K562 (cell line): Measurements from ENCODE around the gene C7. TPM values are rescaled to one million over a fixed set of nuclear protein-coding genes. Genes with fewer than 3 reads are reported as not detected.
"Not testable (repeated sequence)": the region's sequence is repeated elsewhere in the genome, so short reads cannot be mapped to it uniquely, and the experiment has no call there.

Source experiments
- ATAC-seq: fragments of 200-7000 bp; cut with Tn5 transposase; 3 replicates; pipeline ENCODE4 v1.9.1; 2020; ENCODE audit warnings: moderate library complexity
- BruUV-seq: library from RNA; stranded (reverse); fragments of 400-500 nt; replicated peaks from 2 replicates; lab custom pipeline; 2021; lab: Mats Ljungman, UMichigan
- CTCF ChIA-PET: fragments of 300-600 bp; formaldehyde crosslinking; extraction: SDS; loops from one replicate; lab custom pipeline; 2021; ENCODE audit warnings: low intra/inter-chr PET ratio; lab: Yijun Ruan, JAX
- POLR2A ChIA-PET: fragments of 300-600, 350-650 bp; sonication (Branson Sonifier 250); formaldehyde crosslinking; extraction: SDS; loops from one replicate; lab custom pipeline; 2021; ENCODE audit warnings: antibody characterized with exemption, inconsistent platforms; lab: Yijun Ruan, JAX
- DNase-seq, 4 experiments: peaks; one replicate each; pipeline versions ENCODE4 v3.0.0 to v3.0.0-alpha.2; 2011 to 2018; ENCODE audit warnings: low spot score in 3 of 4, mixed read lengths in 3 of 4; ENCODE audit errors: extremely low read depth in 1 of 4
- FAIRE-seq: peaks from 2 replicates; lab custom pipeline; 2011; peaks lifted over from hg19 to GRCh38; lab: Jason Lieb, UNC
- H2AFZ ChIP-seq: 2 replicates; pipeline ENCODE4 v1.6.0; 2011; ENCODE audit warnings: low read depth, low read length, control low read depth, inconsistent platforms
- H3K27ac ChIP-seq: fragments of 200-600 bp; 3 replicates; pipeline ENCODE4 v1.8.0; 2011; ENCODE audit warnings: low read depth, mild to moderate bottlenecking, control low read depth, inconsistent platforms, low read length, moderate library complexity, mixed read lengths; ENCODE audit errors: extremely low read depth
- H3K27me3 ChIP-seq, 2 experiments: fragments of 300-600 bp in 1 of 2; 2 replicates in 1 of 2; 3 replicates in 1 of 2; pipeline versions ENCODE4 v1.6.0 to v1.8.0; 2011; ENCODE audit warnings: inconsistent platforms in 2 of 2, low read length in 2 of 2, mild to moderate bottlenecking in 1 of 2, mixed read lengths in 1 of 2, moderate library complexity in 1 of 2; ENCODE audit not compliant: control insufficient read depth in 2 of 2, insufficient read depth in 2 of 2
- H3K36me3 ChIP-seq: fragments of 300-600 bp; 3 replicates; pipeline ENCODE4 v1.8.0; 2011; ENCODE audit warnings: mild to moderate bottlenecking, low read length, inconsistent platforms; ENCODE audit not compliant: control insufficient read depth, insufficient read depth
- H3K4me1 ChIP-seq, 2 experiments: fragments of 200-600 bp in 1 of 2; replicated peaks in 1 of 2; 2 replicates in 1 of 2; 3 replicates in 1 of 2; pipeline versions ENCODE4 v1.5.1 to v1.8.0; 2011; ENCODE audit warnings: inconsistent platforms in 2 of 2, low read length in 2 of 2, mild to moderate bottlenecking in 1 of 2, mixed read lengths in 1 of 2, moderate library complexity in 1 of 2; ENCODE audit not compliant: control insufficient read depth in 2 of 2, insufficient read depth in 2 of 2
- H3K4me2 ChIP-seq: 2 replicates; pipeline ENCODE4 v1.6.1; 2011; ENCODE audit warnings: low read length, control low read depth, inconsistent platforms, mixed read lengths; ENCODE audit not compliant: insufficient read depth
- H3K4me3 ChIP-seq: fragments of 200-600 bp; sonication (generic), shearing (Covaris generic); 2 replicates; pipeline ENCODE4 v1.5.1; 2016; ENCODE audit warnings: control low read depth, inconsistent platforms
- H3K79me2 ChIP-seq: fragments of 200-600 bp; 3 replicates; pipeline ENCODE4 v1.8.0; 2011; ENCODE audit warnings: low read length, inconsistent platforms; ENCODE audit not compliant: control insufficient read depth, insufficient read depth
- H3K9ac ChIP-seq, 2 experiments: 2 replicates each; pipeline versions ENCODE4 v1.6.0 to v1.6.1; 2011; ENCODE audit warnings: low read depth in 2 of 2, low read length in 2 of 2, control low read depth in 1 of 2, inconsistent platforms in 1 of 2, mild to moderate bottlenecking in 1 of 2, mixed read lengths in 1 of 2; ENCODE audit not compliant: insufficient read depth in 1 of 2
- H3K9me1 ChIP-seq: one replicate; pipeline ENCODE4 v1.6.0; 2011; ENCODE audit warnings: inconsistent platforms, mild to moderate bottlenecking, low read length, moderate library complexity; ENCODE audit not compliant: control insufficient read depth, insufficient read depth
- H3K9me3 ChIP-seq: replicated peaks from 2 replicates; pipeline ENCODE4 v1.5.1; 2011; ENCODE audit warnings: low read depth, low read length, inconsistent platforms; ENCODE audit not compliant: control insufficient read depth, insufficient read depth
- H4K20me1 ChIP-seq: replicated peaks from 2 replicates; pipeline ENCODE4 v1.6.1; 2011; ENCODE audit warnings: low read length, inconsistent platforms, mixed read lengths; ENCODE audit not compliant: control insufficient read depth, insufficient read depth
- CTCF ChIP-seq, 3 experiments: IDR thresholded peaks in 2 of 3; conservative IDR thresholded peaks in 1 of 3; 2 replicates each; pipeline ENCODE4 v1.5.1; 2011 to 2012; ENCODE audit warnings: low read length in 3 of 3, mild to moderate bottlenecking in 3 of 3, control low read depth in 2 of 3, improper control_type of control experiment in 1 of 3, inconsistent platforms in 1 of 3, low read depth in 1 of 3, mixed read lengths in 1 of 3, moderate library complexity in 1 of 3; ENCODE audit not compliant: insufficient read depth in 2 of 3
- WGBS: fragments of 100-300 bp; shearing (Covaris generic); methylation state at CpG from one replicate; pipeline ENCODE4 v1.1.6; 2016; ENCODE audit warnings: low coverage, mixed read lengths; ENCODE audit not compliant: insufficient coverage; ENCODE audit errors: missing lambda C conversion rate; 5-methylcytosine and 5-hydroxymethylcytosine counted together
- in situ Hi-C: fragments of 300-500 bp; cut with MboI; formaldehyde crosslinking; loops from 4 replicates; pipeline ENCODE4 v1.15.0; 2018; ENCODE audit warnings: inconsistent platforms, mixed read lengths
- intact Hi-C: fragments of 100-400 bp; cut with micrococcal nuclease; formaldehyde crosslinking; loops from 2 replicates; pipeline ENCODE4 v1.14.2; 2022
- polyA plus RNA-seq, 8 experiments: library from polyadenylated mRNA; depleted of rRNA in 4 of 8; stranded (reverse) in 5 of 8; unstranded in 3 of 8; fragments of >200 nt; fragmentation: Nextera tagmentation in 2 of 8; fragmentation: Illumina TruSeq in 1 of 8; extraction: Ambion mirVana in 2 of 8; extraction: Trizol in 1 of 8; gene quantifications; 2 replicates each; pipeline versions ENCODE4 v1.2.1 to v1.2.3, GENCODE V29; 2011 to 2014; ENCODE audit warnings: inconsistent platforms in 1 of 8, missing spikeins in 1 of 8
- small RNA-seq: library from RNA; depleted of rRNA; stranded (forward); fragments of <200 nt; gene quantifications from one replicate; pipeline ENCODE3, GENCODE V24; 2014
- total RNA-seq, 7 experiments: library from RNA; depleted of rRNA in 6 of 7; stranded (reverse); fragments of >200 nt in 6 of 7; fragmentation: Illumina TruSeq in 2 of 7; extraction: Trizol in 2 of 7; gene quantifications; 2 replicates each; pipeline versions ENCODE4 v1.2.1 to v1.2.3, GENCODE V29; 2011 to 2021; ENCODE audit warnings: low replicate concordance in 1 of 7

Gene C7
- total and polyA plus RNA-seq, 9 of the 15 experiments (the other 6 are each of a cell fraction or from before 2014, with no cell fraction given): 0.82 TPM; not detected in 8

- in situ Hi-C loops: not testable (repeated sequence)
- 0% methylated on average over 8 of the region's 8 CpGs for WGBS
Measured at GRCh38 chr5:41022600-41022999, 113.3 kb downstream of the C7 start.

More at GRCh38 chr5:41022600-41022999, 113.3 kb downstream of the C7 start:
- BruUV-seq, H4K20me1 ChIP-seq, H3K9me1 ChIP-seq, FAIRE-seq, H3K4me1 ChIP-seq, H3K79me2 ChIP-seq, H3K27ac ChIP-seq, H3K9me3 ChIP-seq, H3K36me3 ChIP-seq, CTCF ChIA-PET, H3K4me2 ChIP-seq, H3K4me3 ChIP-seq, H2AFZ ChIP-seq, H3K9ac ChIP-seq, H3K27me3 ChIP-seq, POLR2A ChIA-PET, intact Hi-C loops: not testable (repeated sequence)
- ATAC-seq: peak; percentile 55; the same call in 2 of the 3 replicates
- peak in 1 of 4 experiments; percentile 17 for DNase-seq
- 0 out of 6 replicates have a peak, but pooled peaks of 2 of the 3 experiments have one; percentile 4 for TF ChIP-seq CTCF (IDR thresholded peaks at IDR 0.05 in 2 of 3, conservative IDR thresholded peaks at IDR 0.05 in 1 of 3; ENCODE audit: insufficient read depth in 2 of 3, low read depth in 1 of 3, low read length in 3 of 3)

Small RNA genes lying within 50 kb of the gene (small RNA-seq; reads per million reads assigned to genes)
- gene AC114967.1 (not detected), gene RNU7-161P (not detected)

Other genes with a start within 250 kb of the C7 start
- gene PTGER4, start 229.6 kb upstream of the C7 start, total RNA-seq (2014; rRNA removed): not detected in 2 replicates
- not detected in 2 replicates for gene PTGER4, start 229.6 kb upstream of the C7 start, total RNA-seq (2014; rRNA removed; fragmentation: Illumina TruSeq; extraction: Trizol)
- not detected in 2 replicates for gene PTGER4, start 229.6 kb upstream of the C7 start, total RNA-seq (2015; rRNA removed; fragmentation: Illumina TruSeq; extraction: Trizol)
- 0.11 and 0.31 TPM in 2 replicates for gene PTGER4, start 229.6 kb upstream of the C7 start, total RNA-seq (2021)
- not detected in 2 replicates for gene PTGER4, start 229.6 kb upstream of the C7 start, polyA plus RNA-seq (2011; rRNA removed)
- gene PTGER4, start 229.6 kb upstream of the C7 start, polyA plus RNA-seq (2014; fragmentation: Illumina TruSeq; extraction: Trizol): not detected in 2 replicates
- not detected for gene PTGER4, start 229.6 kb upstream of the C7 start, polyA plus RNA-seq (2014; fragmentation: Nextera tagmentation; extraction: Ambion mirVana)
- not detected in 2 replicates for gene PTGER4, start 229.6 kb upstream of the C7 start, polyA plus RNA-seq (2014; rRNA removed)
- 9.3 and 21.6 TPM in 2 replicates for gene TTC33, start 153.5 kb upstream of the C7 start, total RNA-seq (2014; rRNA removed)
- gene TTC33, start 153.5 kb upstream of the C7 start, total RNA-seq (2014; rRNA removed; fragmentation: Illumina TruSeq; extraction: Trizol): 21.7 and 25.8 TPM in 2 replicates
- gene TTC33, start 153.5 kb upstream of the C7 start, total RNA-seq (2015; rRNA removed; fragmentation: Illumina TruSeq; extraction: Trizol): 21.6 and 21.9 TPM in 2 replicates
- gene TTC33, start 153.5 kb upstream of the C7 start, total RNA-seq (2021): 11.5 and 12.1 TPM in 2 replicates
- gene TTC33, start 153.5 kb upstream of the C7 start, polyA plus RNA-seq (2011; rRNA removed): 9.1 and 13.3 TPM in 2 replicates
- gene TTC33, start 153.5 kb upstream of the C7 start, polyA plus RNA-seq (2014; fragmentation: Illumina TruSeq; extraction: Trizol): 18.2 and 18.9 TPM in 2 replicates
- 10 to 100 TPM; 21.1 to 24.9 TPM for gene TTC33, start 153.5 kb upstream of the C7 start, polyA plus RNA-seq (2014; fragmentation: Nextera tagmentation; extraction: Ambion mirVana)
- 11.9 and 13.5 TPM in 2 replicates for gene TTC33, start 153.5 kb upstream of the C7 start, polyA plus RNA-seq (2014; rRNA removed)
- 38.9 and 84.0 TPM in 2 replicates for gene PRKAA1, start 111.1 kb upstream of the C7 start, total RNA-seq (2014; rRNA removed)
- 63.8 and 83.6 TPM in 2 replicates for gene PRKAA1, start 111.1 kb upstream of the C7 start, total RNA-seq (2014; rRNA removed; fragmentation: Illumina TruSeq; extraction: Trizol)
- 53.1 and 62.5 TPM in 2 replicates for gene PRKAA1, start 111.1 kb upstream of the C7 start, total RNA-seq (2015; rRNA removed; fragmentation: Illumina TruSeq; extraction: Trizol)
- gene PRKAA1, start 111.1 kb upstream of the C7 start, total RNA-seq (2021): 47.9 and 51.4 TPM in 2 replicates
- gene PRKAA1, start 111.1 kb upstream of the C7 start, polyA plus RNA-seq (2011; rRNA removed): 43.7 and 45.5 TPM in 2 replicates
- gene PRKAA1, start 111.1 kb upstream of the C7 start, polyA plus RNA-seq (2014; fragmentation: Illumina TruSeq; extraction: Trizol): 75.2 and 76.5 TPM in 2 replicates
- gene PRKAA1, start 111.1 kb upstream of the C7 start, polyA plus RNA-seq (2014; fragmentation: Nextera tagmentation; extraction: Ambion mirVana): 10 to 100 TPM; 24.5 to 37.3 TPM
- 44.8 and 47.2 TPM in 2 replicates for gene PRKAA1, start 111.1 kb upstream of the C7 start, polyA plus RNA-seq (2014; rRNA removed)
- 5,204 and 7,963 TPM in 2 replicates for gene RPL37, start 74.3 kb upstream of the C7 start, total RNA-seq (2014; rRNA removed)
- gene RPL37, start 74.3 kb upstream of the C7 start, total RNA-seq (2014; rRNA removed; fragmentation: Illumina TruSeq; extraction: Trizol): 3,395 and 3,802 TPM in 2 replicates
- gene RPL37, start 74.3 kb upstream of the C7 start, total RNA-seq (2015; rRNA removed; fragmentation: Illumina TruSeq; extraction: Trizol): 4,310 and 4,463 TPM in 2 replicates
- gene RPL37, start 74.3 kb upstream of the C7 start, total RNA-seq (2021): 2,342 and 2,650 TPM in 2 replicates
- gene RPL37, start 74.3 kb upstream of the C7 start, polyA plus RNA-seq (2011; rRNA removed): 6,044 and 6,139 TPM in 2 replicates
- gene RPL37, start 74.3 kb upstream of the C7 start, polyA plus RNA-seq (2014; fragmentation: Illumina TruSeq; extraction: Trizol): 4,091 and 6,277 TPM in 2 replicates
- 1,000 to 10,000 TPM; 2,628 to 3,207 TPM for gene RPL37, start 74.3 kb upstream of the C7 start, polyA plus RNA-seq (2014; fragmentation: Nextera tagmentation; extraction: Ambion mirVana)
- 4,956 and 6,483 TPM in 2 replicates for gene RPL37, start 74.3 kb upstream of the C7 start, polyA plus RNA-seq (2014; rRNA removed)
- 3.5 and 3.9 TPM in 2 replicates for gene CARD6, start 68.1 kb upstream of the C7 start, total RNA-seq (2014; rRNA removed)
- gene CARD6, start 68.1 kb upstream of the C7 start, total RNA-seq (2014; rRNA removed; fragmentation: Illumina TruSeq; extraction: Trizol): 7.3 and 9.0 TPM in 2 replicates
- gene CARD6, start 68.1 kb upstream of the C7 start, total RNA-seq (2015; rRNA removed; fragmentation: Illumina TruSeq; extraction: Trizol): 6.0 and 6.3 TPM in 2 replicates
- 5.2 and 5.9 TPM in 2 replicates for gene CARD6, start 68.1 kb upstream of the C7 start, total RNA-seq (2021)
- 3.5 and 7.4 TPM in 2 replicates for gene CARD6, start 68.1 kb upstream of the C7 start, polyA plus RNA-seq (2011; rRNA removed)
- gene CARD6, start 68.1 kb upstream of the C7 start, polyA plus RNA-seq (2014; fragmentation: Illumina TruSeq; extraction: Trizol): 7.4 and 8.3 TPM in 2 replicates
- 1 to 10 TPM; 3.7 to 4.1 TPM for gene CARD6, start 68.1 kb upstream of the C7 start, polyA plus RNA-seq (2014; fragmentation: Nextera tagmentation; extraction: Ambion mirVana)
- gene CARD6, start 68.1 kb upstream of the C7 start, polyA plus RNA-seq (2014; rRNA removed): 4.5 and 5.8 TPM in 2 replicates
- not detected in 2 replicates for gene MROH2B, start 161.8 kb downstream of the C7 start, total RNA-seq (2014; rRNA removed)
- not detected in 2 replicates for gene MROH2B, start 161.8 kb downstream of the C7 start, total RNA-seq (2014; rRNA removed; fragmentation: Illumina TruSeq; extraction: Trizol)
- not detected in 2 replicates for gene MROH2B, start 161.8 kb downstream of the C7 start, total RNA-seq (2015; rRNA removed; fragmentation: Illumina TruSeq; extraction: Trizol)
- gene MROH2B, start 161.8 kb downstream of the C7 start, total RNA-seq (2021): not detected in 2 replicates
- gene MROH2B, start 161.8 kb downstream of the C7 start, polyA plus RNA-seq (2011; rRNA removed): not detected in 2 replicates
- not detected in 2 replicates for gene MROH2B, start 161.8 kb downstream of the C7 start, polyA plus RNA-seq (2014; fragmentation: Illumina TruSeq; extraction: Trizol)
- not detected for gene MROH2B, start 161.8 kb downstream of the C7 start, polyA plus RNA-seq (2014; fragmentation: Nextera tagmentation; extraction: Ambion mirVana)
- gene MROH2B, start 161.8 kb downstream of the C7 start, polyA plus RNA-seq (2014; rRNA removed): not detected in 2 replicates